HG02623 (cell line): ENCODE results near the gene FUBP1.
"Not testable (repeated sequence)": the region's sequence is repeated elsewhere in the genome, so short reads cannot be mapped to it uniquely, and the experiment has no call there.

Experiments used
- ATAC-seq: cut with Tn5 transposase; IDR thresholded peaks from one replicate; pipeline ENCODE4 v1.9.1; 2021; ENCODE audit warnings: moderate library complexity; ENCODE audit not compliant: unreplicated experiment

The FUBP1 gene

DNA sequence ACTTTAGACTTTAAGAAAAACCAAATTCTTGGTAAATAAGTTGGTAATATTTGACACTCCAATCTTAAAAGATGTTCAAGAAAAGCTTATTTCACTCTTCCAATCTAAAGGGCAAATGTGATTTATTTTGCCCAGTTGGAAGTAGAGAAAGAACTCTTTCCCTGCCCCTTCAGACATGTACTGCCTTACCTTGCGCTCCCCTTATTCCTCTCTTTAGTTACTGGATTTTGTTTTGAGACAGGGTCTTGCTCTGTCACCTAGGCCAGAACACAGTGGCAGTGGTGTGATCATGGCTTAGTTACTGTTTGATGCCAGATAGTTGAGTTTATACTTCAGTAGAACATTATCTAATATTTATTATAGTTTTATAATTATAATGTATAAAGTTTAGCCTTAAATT is 27.5 kb downstream of the FUBP1 start:
- no peak for ATAC-seq

DNA sequence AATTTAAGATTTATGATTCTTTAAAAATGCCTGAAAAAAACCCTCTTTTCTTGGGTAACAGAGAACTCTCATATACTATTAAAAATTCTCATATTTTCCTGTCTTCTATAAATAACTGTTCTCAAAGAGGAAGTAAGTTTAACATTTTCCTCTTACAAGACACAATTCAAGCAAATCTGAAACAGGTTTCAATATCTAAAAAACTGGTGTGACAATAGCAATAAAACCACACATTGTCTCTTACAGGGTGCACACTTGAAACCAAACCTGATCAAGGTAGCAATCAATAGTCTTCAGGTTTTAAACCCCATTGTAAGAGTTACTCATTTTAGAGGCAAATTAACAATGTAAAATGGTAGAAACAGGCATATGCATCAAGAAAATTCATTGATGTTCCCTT is 28.0 kb downstream of the FUBP1 start:
- peak; percentile 63 for ATAC-seq

DNA sequence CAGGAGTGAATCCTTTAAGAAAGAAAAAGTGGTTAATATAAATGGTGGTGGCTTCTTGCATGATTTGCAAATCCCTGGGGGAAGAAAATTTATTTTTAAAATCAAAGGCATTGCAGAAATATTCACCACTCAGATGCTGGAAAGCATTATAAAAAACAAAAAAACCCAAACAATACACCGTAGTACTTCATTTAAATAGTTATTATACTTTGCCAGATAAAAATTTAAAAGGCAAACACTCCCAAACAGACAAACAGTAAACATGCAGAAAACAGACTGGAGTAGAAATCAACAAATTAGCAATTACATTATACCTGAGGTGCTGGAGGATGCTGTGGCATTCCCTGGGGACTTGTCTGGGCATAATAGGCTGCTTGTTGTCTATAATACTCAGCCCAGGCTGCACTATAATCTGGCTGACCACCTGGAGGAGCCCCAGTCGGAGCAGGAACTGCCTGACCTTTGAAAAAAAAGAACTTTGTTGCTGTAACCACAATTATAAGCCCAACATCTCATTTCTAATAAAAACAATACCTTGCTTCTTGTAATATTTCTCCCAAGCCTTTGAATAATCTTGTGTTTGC is 29.9 kb downstream of the FUBP1 start:
- no peak for ATAC-seq

DNA sequence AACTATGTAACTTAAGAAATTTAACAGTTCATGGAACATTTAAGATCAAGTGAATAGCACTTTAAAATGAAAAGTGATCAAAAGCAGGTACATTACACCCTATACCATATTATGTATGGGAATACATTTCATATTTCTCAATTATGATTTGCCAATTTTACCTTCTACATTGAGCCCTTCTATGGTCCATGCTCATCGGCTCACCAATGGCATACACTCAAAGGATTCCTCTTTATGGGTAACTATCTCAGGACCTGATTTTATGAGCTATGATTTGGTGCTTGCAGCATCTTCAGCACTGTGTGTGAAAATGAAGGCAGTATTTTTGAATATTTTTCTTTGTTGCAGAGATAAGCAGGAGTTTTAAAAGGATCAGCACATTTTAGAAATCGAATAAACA is 33.5 kb downstream of the FUBP1 start:
- no peak for ATAC-seq

DNA sequence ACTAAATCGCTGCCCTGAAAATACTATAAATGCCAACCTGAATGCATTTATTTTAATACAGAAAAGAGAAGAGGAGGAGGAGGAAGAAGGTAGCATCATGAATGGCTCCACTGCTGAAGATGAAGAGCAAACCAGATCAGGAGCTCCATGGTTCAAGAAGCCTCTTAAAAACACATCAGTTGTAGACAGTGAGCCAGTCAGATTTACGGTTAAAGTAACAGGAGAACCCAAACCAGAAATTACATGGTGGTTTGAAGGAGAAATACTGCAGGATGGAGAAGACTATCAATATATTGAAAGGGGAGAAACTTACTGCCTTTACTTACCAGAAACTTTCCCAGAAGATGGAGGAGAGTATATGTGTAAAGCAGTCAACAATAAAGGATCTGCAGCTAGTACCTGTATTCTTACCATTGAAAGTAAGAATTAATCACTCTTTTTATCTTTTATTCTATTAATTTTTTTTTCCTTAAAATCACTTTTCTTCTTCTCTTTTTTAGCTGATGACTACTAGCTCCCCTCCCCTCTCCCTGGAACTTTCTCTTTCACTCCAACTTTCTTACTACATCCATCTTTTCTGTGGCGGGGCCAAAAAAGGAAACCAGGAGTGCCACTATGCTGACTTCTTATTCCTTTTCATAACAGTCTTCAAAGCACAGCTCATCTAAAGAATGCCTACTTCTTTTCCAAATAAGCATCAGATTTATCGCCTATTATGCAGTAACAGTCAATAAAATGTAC is 36.3 kb downstream of the FUBP1 start:
- no peak for ATAC-seq

DNA sequence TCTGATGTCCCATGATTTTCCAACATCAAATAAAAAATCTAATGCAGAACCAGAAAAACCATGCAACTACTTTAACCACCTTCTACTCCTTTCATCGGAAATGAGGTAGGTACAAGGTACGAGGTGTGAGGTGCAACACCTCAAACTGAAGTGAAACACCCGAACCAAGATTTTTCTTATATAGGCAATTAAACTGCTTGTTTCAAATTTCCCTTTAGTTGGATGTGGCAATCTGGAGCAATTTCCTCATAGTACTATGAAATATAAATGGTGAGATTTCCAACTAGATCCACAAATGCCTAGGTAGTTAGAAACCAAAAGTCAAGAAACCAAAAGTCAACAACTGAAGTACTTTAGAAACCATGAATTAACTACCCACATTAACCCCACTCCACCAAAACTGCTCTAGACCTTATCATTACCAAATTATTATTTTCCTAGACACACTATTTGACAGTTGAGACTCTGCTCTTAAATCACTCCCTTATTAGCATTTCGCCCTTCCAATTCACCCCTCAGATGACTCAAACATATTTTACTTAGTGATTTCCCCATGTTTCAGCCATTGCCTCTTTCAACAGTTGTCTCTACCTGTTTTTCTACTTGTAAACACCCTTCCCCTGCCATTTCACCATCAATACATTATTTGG is 37.8 kb downstream of the FUBP1 start:
- no peak for ATAC-seq

DNA sequence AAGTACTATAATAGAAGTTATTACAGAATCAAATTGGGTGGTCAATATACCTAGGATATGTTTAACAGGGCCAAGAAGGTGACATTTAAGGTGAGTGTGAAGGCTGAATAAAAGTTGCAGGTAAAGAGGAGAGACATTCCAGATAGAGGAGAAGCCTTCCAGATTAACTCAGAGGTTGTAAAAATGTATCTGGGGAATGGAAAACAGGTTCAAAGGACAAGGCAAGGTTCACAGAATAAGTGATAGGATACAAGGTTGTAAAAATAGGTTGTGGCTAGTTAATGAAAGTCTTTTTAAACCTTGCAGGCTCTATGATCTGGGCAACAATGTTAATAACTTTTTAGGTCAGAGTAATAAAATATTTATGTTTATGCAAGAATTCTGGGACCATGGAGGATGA is 40.2 kb downstream of the FUBP1 start:
- no peak for ATAC-seq

DNA sequence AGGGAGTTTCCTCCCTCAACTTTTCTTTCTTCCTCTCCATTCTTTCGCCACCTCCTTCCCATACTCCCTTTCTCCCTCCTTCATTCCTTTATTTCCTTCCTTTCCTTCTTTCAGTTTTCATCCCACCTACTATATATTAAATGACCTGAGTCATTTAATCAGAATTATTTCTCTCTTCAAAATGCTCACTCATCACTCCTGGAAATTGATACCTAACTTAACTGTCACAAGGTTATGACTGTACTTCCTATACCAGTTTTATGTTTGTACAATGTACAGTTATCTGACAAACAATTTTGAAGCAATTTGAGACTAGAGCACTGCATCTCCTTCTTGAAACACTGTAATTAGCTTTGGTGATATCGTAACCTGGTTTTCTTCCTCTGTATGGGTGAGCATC is 49.1 kb downstream of the FUBP1 start:
- ATAC-seq: no peak

DNA sequence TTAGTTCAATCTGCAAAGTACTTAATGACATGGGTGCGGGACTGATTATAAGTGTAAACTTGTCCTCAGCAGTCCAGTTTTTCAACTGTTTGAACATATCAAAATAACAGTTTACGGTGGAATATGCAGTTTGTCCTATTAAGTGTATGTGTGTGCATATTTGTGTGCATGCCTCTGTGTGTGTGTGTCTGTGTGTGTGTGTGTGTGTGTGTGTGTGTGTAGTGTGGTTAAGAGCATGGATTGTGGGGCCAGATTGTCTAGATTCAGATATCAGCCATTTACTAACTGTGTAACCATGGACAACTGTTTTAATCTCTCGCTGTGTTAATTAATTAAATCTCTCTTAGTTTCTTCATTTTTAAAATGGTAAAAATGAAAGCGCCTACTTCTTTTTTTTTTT is 51.5 kb downstream of the FUBP1 start:
- no peak for ATAC-seq

DNA sequence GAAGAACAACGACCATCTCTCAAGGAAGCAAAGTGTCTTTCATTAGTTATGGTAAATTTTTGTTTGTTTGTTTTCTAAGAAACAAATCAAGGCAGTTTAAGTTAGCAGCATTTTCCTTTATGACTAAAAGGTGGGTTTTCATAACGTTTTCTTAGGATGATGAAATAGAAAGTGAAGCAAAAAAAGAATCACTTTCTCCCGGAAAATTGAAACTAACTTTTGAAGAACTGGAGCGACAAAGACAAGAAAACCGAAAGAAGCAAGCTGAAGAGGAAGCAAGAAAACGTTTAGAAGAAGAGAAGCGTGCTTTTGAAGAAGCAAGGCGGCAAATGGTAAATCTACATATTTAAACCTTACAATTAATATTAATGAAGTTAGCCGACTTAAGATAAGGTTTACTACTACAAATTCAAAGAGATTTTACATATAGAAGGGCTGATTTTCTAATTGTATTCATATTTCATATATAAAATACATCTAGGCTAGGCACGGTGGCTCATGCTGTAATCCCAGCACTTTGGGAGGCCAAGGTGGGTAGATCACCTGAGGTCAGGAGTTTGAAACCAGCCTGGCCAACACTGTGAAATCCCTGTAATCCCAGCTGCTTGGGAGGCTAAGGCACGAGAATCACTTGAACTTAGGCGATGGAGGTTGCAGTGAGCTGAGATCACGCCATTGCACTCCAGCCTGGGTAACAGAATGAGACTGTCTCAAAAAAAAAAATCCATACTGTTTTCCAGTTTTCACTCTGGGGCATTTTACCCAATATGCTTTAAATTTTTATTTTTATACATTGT is 52.1 kb downstream of the FUBP1 start:
- ATAC-seq: no peak

DNA sequence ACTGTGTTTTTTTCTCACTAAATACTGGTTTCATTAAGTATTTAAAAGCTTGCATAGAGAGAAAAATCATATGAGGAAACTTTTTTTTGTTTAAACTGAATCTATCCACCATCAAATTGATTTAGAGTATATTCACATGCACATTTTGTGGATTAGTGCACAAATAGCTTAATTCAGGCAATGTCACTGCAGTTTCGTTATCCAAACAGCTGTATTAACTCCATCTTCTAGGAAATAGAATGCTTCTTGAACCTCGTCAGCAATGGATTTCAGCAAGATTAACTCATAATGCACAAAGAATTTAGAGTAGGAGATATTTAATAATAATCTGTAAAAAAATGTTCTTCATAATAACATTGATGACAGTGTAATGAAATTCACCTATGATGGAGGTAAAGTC is 52.9 kb downstream of the FUBP1 start:
- no peak for ATAC-seq

DNA sequence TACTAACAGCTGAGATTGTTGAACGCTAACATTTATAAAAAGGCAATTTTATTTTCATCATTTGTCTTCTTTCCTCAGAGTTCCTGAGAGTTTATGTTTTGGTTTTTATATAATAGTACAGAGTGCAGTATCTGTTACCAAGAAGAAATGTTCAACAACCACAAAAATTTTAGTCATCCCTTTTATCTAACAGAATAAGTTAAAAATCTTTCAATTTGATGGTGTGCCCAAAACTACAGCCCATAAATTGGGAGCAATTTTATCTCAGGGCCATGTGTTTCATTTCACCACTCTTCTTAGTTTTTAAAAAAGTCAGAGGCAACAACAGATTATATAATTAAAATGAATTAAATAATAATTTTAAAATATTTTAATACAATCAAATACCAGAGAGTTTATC is 53.4 kb downstream of the FUBP1 start:
- no peak for ATAC-seq

DNA sequence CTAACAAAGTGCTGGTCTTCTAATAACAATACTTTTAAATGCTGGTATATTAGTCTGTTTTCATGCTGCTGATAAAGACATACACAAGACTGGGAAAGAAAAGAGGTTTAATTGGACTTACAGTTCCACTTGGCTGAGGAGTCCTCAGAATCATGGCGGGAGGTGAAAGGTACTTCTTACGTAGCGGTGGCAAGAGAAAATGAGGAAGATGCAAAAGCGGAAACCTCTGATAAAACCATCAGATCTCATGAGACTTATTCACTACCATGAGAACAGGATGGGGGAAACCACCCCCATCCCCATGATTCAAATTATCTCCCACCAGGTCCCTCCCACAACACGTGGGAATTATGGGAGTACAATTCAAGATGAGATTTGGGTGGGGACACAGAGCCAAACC is 60.0 kb downstream of the FUBP1 start:
- not testable (repeated sequence) for ATAC-seq

DNA sequence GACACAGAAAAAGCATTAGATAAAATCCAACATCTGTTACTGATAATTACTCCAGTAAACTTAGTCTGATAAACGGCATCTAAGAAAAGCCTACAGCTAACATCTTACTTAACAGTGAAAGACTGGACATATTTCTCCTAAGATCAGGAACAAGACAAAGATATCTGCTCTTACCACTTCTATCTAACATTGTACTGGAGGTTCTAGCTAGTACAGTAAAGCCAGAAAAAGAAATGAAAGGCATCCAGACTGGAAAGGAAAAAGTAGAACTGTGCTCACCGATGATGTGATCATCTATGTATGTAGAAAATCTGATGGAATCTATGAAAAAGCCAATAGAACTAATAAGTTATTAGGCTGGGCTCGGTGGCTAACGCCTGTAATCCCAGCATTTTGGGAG is 68.8 kb downstream of the FUBP1 start:
- ATAC-seq: no peak

DNA sequence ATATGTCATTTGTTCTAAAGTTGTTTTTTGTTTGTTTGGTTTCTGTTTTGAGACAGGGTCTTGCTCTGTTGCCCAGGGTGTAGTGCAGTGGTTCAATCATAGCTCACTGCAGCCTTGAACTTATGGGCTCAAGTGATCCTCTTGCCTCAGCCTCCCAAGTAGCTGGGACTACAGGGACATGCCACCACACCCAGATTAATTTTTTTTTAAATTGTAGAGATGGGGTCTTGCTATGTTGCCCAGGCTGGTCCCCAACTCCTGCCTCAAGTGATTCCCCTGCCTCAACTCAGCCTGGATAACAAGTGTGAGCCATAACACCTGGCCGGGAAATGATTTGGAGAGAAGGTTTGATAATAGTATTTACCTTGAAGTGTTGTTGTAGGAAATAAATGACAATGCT is 72.2 kb downstream of the FUBP1 start:
- ATAC-seq: no peak

DNA sequence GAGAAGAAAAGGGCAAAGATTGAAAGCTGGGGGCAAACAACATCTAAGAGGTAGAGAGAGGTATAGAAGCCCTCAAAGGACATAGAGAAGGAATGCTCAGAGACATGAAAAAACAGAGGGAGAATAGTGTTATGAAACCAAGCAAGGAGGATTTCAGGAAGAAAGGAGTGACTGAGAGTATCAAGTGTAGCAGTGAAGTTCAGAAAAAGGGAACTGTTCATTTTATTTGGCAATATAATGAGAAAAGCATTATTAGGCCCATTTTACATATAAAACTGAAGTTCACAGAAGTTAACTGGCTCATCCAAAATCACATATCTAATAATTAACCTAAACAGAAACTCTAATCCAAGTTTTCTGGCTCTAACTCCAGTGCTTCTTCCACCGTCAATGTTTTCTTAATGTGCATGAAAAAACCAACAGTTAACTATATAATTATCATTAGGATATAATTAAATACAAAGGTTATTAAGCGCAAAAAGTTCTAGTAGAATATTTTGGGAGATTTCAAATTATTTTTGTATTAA is 72.8 kb downstream of the FUBP1 start:
- ATAC-seq: no peak

DNA sequence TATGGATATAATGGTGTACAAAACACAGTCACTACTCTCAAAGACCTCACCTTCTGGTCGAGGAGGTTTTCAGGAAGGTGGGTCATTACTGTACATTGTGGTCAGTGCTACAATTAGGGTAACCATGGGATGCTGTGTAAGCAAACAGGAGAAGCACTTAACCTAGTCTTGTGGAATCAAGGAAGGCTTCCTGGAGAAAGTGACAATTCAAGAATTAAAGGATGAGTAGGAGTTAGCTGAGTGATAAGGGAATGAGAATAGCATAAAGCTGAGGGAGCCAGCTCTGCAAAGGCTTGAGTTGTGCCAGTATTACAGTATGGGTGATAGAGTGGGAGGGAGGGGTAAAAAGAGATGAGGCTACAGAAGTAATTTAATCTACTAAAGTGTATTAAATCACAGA is 73.3 kb downstream of the FUBP1 start:
- ATAC-seq: no peak

DNA sequence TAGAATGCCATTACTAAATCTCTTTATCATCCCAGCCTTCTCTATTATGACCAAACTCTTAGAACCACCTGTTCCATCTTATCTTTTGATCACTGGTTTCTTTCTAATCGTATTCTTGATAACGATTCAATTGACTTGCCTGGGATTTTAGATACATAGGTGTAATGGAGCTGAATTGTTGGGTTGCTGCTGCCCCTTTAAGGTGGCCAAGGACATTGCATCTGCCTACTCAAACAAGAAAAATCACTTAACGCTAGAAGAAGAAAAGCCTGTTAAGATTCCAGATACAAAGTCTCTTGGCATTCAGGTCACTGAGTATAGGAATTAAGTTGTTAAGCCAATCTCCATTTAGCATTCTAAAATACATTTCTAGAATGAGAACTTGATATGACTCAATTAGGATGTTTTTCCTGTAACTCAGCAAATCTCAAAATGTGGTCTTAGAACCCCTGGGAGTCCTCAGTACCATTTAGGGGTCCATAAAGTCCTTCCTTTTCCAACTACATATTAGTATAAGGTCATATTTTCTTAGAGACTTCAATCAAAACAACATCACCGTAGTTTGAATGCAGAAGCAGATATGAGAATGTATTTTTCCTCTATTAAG is 78.1 kb downstream of the FUBP1 start:
- no peak for ATAC-seq

DNA sequence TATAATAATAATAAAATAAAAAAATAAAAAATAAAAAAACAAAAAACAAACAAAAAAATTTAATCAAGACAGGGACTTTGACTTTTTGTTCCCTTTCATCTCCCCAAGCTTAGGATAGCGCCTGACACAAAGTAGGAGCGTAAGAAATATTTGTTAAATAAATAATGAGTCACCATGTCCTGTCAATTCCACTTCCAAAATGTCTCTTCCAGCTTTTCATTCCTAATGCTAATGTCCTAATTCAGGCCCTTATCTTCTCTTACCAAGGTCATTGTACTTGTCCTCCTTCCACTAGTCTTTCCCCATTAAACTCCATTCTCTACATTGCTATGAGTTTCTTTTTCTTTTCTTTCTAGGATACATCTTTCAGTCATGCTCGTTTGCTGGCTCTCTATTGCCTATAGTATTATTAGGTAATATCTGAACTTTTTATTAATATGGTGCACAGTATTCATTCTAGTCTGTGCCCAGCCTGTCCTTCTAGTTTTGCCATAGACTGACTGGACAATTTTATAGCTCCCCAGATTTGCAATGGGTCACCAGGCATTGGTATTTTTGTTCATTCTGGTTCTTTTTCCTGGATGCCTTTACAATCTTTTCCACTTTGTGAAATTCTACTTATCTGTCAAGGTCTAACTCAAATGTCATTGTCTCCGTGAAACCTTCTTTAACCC is 79.1 kb downstream of the FUBP1 start:
- ATAC-seq: no peak
